Activated T-helper 1 cell treated with anti-CD3 and anti-CD28 coated beads, Interleukin-12 subunit alpha, Interleukin-12 subunit beta, Interleukin-2, Interleukin-4 antibody, amounts not matched to agents 30 ng/mL and 10 ng/mL and 1 ng/mL, durations not matched to agents 14 hours and 24 hours and 36 hours (primary cell): ENCODE measurements around the gene SHANK2. TPM values are rescaled to one million over a fixed set of nuclear protein-coding genes. Genes with fewer than 3 reads are reported as not detected.

Source experiments
- DNase-seq: peaks from one replicate; pipeline ENCODE4 v3.0.0; 2021; ENCODE audit warnings: low spot score
- H3K27ac Mint-ChIP-seq: one replicate; pipeline ENCODE4 v1.8.0; 2021; ENCODE audit warnings: mild to moderate bottlenecking, mixed read lengths
- H3K27me3 Mint-ChIP-seq: one replicate; pipeline ENCODE4 v1.8.0; 2022; ENCODE audit warnings: mild to moderate bottlenecking, moderate library complexity, mixed read lengths; ENCODE audit not compliant: insufficient read depth
- H3K36me3 Mint-ChIP-seq: one replicate; pipeline ENCODE4 v1.8.0; 2021; ENCODE audit warnings: low read depth, mixed read lengths
- H3K4me1 Mint-ChIP-seq: one replicate; pipeline ENCODE4 v1.8.0; 2021; ENCODE audit warnings: low read depth, mixed read lengths
- H3K4me3 Mint-ChIP-seq: one replicate; pipeline ENCODE4 v1.8.0; 2021; ENCODE audit warnings: mild to moderate bottlenecking, moderate library complexity, mixed read lengths
- H3K9me3 Mint-ChIP-seq: one replicate; pipeline ENCODE4 v1.8.0; 2021; ENCODE audit warnings: mixed read lengths
- intact Hi-C: fragments of 100-400 bp; cut with micrococcal nuclease; formaldehyde crosslinking; loops from one replicate; pipeline ENCODE4 v1.15.1; 2024
- total RNA-seq: library from RNA; stranded (reverse); gene quantifications from 2 replicates; pipeline ENCODE4 v1.2.3, GENCODE V29; 2022

The SHANK2 gene
- total RNA-seq, 1 donor from 2014 or later = not detected

GRCh38 chr11:71204294-71204693 lies 48.1 kb downstream of the SHANK2 start:
- Mint-ChIP-seq H3K9me3 (peaks cover 3% of the 10 kb centered on the region), H3K27ac (no peak overlapping the region), H3K27me3 (no peaks in the 10 kb centered on the region), H3K4me1 (no peaks in the 10 kb centered on the region), H3K4me3 (no peak overlapping the region), H3K36me3 (no peaks in the 10 kb centered on the region)
- DNase-seq = no peak
- intact Hi-C loops = no loop called here

GRCh38 chr11:71203681-71204080 lies 48.7 kb downstream of the SHANK2 start:
- Mint-ChIP-seq H3K9me3 (peaks cover 3% of the 10 kb centered on the region), H3K27me3 (no peaks in the 10 kb centered on the region), H3K36me3 (no peaks in the 10 kb centered on the region), H3K4me3 (no peak overlapping the region), H3K27ac (no peak overlapping the region), H3K4me1 (no peaks in the 10 kb centered on the region)
- intact Hi-C loops = no loop called here
- no peak for DNase-seq

GRCh38 chr11:71202966-71203365 lies 49.4 kb downstream of the SHANK2 start:
- Mint-ChIP-seq H3K4me1 (no peaks in the 10 kb centered on the region), H3K4me3 (no peak overlapping the region), H3K27ac (no peak overlapping the region), H3K9me3 (peaks cover 3% of the 10 kb centered on the region), H3K36me3 (no peaks in the 10 kb centered on the region), H3K27me3 (no peaks in the 10 kb centered on the region)
- DNase-seq = no peak
- intact Hi-C loops = no loop called here

GRCh38 chr11:71202598-71202944 lies 49.8 kb downstream of the SHANK2 start:
- H3K9me3 Mint-ChIP-seq = peaks cover 1% of the 10 kb centered on the region
- H3K4me1 Mint-ChIP-seq = no peaks in the 10 kb centered on the region
- no peaks in the 10 kb centered on the region for H3K36me3 Mint-ChIP-seq
- no peak overlapping the region for H3K27ac Mint-ChIP-seq
- H3K4me3 Mint-ChIP-seq = no peak overlapping the region
- no peaks in the 10 kb centered on the region for H3K27me3 Mint-ChIP-seq
- intact Hi-C loops = no loop called here
- DNase-seq = no peak

Other genes starting within 250 kb of the SHANK2 start
- 100 and 106 TPM in 2 replicates for gene DHCR7, start 195.8 kb upstream of the SHANK2 start, total RNA-seq
- gene NADSYN1, start 200.6 kb upstream of the SHANK2 start, total RNA-seq = 91.6 and 96.3 TPM in 2 replicates